GM13977 (cell line): ENCODE measurements around the gene FKBP5.
"Not testable (repeated sequence)": the region's sequence is repeated elsewhere in the genome, so short reads cannot be mapped to it uniquely, and the experiment has no call there.

Experiments
- DNase-seq: peaks from one replicate; pipeline ENCODE4 v3.0.0; 2012; ENCODE audit warnings: low spot score
- CTCF ChIP-seq: IDR thresholded peaks from 2 replicates; pipeline ENCODE4 v1.5.1; 2012; ENCODE audit warnings: mild to moderate bottlenecking, control low read depth; ENCODE audit not compliant: insufficient read depth; ENCODE audit errors: extremely low read depth, missing control alignments
- in situ Hi-C: fragments of 300-500 bp; cut with MboI; formaldehyde crosslinking; loops from one replicate; pipeline ENCODE4 v1.12.0; 2022; ENCODE audit warnings: low sequenced_read_pairs, low pct_unique_long_range_greater_than_20kb, mixed read lengths, inconsistent platforms; ENCODE audit not compliant: unreplicated experiment

FKBP5 gene

GRCh38 chr6:35707714-35708407 lies 19.1 kb upstream of the FKBP5 start:
- no peak for TF ChIP-seq CTCF
- in situ Hi-C loops, result no loop called here
- no peak for DNase-seq

GRCh38 chr6:35706468-35706867 lies 17.8 kb upstream of the FKBP5 start:
- no peak for DNase-seq
- TF ChIP-seq CTCF, result no peak
- in situ Hi-C loops, result no loop called here

- TF ChIP-seq CTCF, result no peak
- no peak for DNase-seq
- in situ Hi-C loops, result no loop called here
Observed at GRCh38 chr6:35703554-35703953, 14.8 kb upstream of the FKBP5 start.

GRCh38 chr6:35698858-35699257 lies 10.1 kb upstream of the FKBP5 start:
- in situ Hi-C loops, result no loop called here
- no peak for DNase-seq
- TF ChIP-seq CTCF, result no peak

GRCh38 chr6:35698430-35698829 lies 9.7 kb upstream of the FKBP5 start:
- in situ Hi-C loops, DNase-seq: not testable (repeated sequence)

GRCh38 chr6:35694462-35694861 lies 5.7 kb upstream of the FKBP5 start:
- DNase-seq, result no peak
- in situ Hi-C loops, result no loop called here
- no peak for TF ChIP-seq CTCF

- TF ChIP-seq CTCF, result no peak
- DNase-seq, result no peak
- in situ Hi-C loops, result no loop called here
Observed at GRCh38 chr6:35691027-35691824, 2.5 kb upstream of the FKBP5 start.
